ENCODE measurements around the gene RNF130.

DNA sequence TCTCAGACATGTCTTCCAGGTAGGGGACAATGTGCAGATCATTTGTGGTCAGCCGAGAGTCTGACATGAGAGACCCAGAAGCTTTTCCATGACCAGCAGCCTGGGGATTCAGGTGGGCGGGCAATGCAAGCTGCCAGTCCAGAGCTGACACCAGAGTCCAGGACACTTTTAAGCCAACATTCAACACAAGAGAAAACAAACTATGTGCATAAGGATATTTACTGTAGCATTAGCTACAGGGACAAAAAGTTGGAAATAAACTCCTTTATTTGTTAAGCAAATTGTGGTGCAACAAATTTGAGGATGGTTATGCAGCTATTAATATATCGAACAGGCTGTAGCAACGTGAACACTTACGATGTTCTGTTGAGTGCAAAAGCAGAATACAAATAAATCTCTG lies 9.9 kb upstream of the RNF130 start:
- no peak for TF ChIP-seq POLR2A (IDR thresholded peaks at IDR 0.05; ENCODE audit: low read length)
- TF ChIP-seq GATA1 (IDR thresholded peaks at IDR 0.05; ENCODE audit: low read depth, low read length): no peak

Data from erythroblast (primary cell).